Effector memory CD8-positive, alpha-beta T cell (primary cell): Measurements from ENCODE around the gene LRRC75A.
A peak's percentile ranks its signal among the peaks of the same experiment; 100 is the strongest.
"Not testable (repeated sequence)": the region's sequence is repeated elsewhere in the genome, so short reads cannot be mapped to it uniquely, and the experiment has no call there.

Experiments
- ATAC-seq: fragments of 150-1000 bp; cut with Tn5 transposase; replicated peaks from 2 replicates; pipeline ENCODE4 v1.10.0; 2021; ENCODE audit warnings: mild to moderate bottlenecking, moderate library complexity
- DNase-seq, 3 experiments: peaks; one replicate each; pipeline ENCODE4 v3.0.0; 2021
- H3K27ac Mint-ChIP-seq, 2 donors: one replicate each; pipeline ENCODE4 v1.8.0; 2022; ENCODE audit warnings: mild to moderate bottlenecking in 2 of 2, mixed read lengths in 2 of 2, moderate library complexity in 2 of 2
- H3K27me3 Mint-ChIP-seq, 2 donors: one replicate each; pipeline ENCODE4 v1.8.0; 2022; ENCODE audit warnings: mixed read lengths in 2 of 2
- H3K36me3 Mint-ChIP-seq: one replicate; pipeline ENCODE4 v1.8.0; 2022; ENCODE audit warnings: mild to moderate bottlenecking, moderate library complexity, mixed read lengths; ENCODE audit not compliant: insufficient read depth
- H3K4me1 Mint-ChIP-seq, 2 donors: one replicate each; pipeline ENCODE4 v1.8.0; 2022; ENCODE audit warnings: low read depth in 2 of 2, mixed read lengths in 2 of 2
- H3K4me3 Mint-ChIP-seq, 2 donors: one replicate each; pipeline ENCODE4 v1.8.0; 2022; ENCODE audit warnings: mild to moderate bottlenecking in 2 of 2, mixed read lengths in 2 of 2, moderate library complexity in 2 of 2
- H3K9me3 Mint-ChIP-seq, 2 donors: one replicate each; pipeline ENCODE4 v1.8.0; 2022; ENCODE audit warnings: mixed read lengths in 2 of 2

Gene LRRC75A

DNA sequence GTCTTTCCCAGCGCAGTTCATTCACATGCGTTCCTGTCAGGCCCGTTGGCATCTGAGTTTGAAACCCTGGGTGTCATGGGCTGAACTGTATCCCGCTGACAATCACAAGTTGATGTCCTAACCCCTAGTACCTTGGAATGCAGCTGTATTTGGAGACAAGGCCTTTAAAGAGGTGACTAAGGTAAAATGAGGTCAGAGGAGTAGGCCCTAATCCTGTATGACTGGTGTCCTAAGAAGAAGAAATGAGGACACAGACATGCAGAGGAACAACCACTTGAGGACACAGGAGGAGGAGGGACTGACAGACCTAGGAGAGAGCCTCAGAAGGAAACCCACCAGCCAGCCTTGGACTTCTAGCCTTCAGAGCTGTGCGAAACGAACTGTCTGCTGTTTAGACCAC is 43.5 kb downstream of the LRRC75A start:
- ATAC-seq (no peak), DNase-seq (no peak)
- peaks cover 31% of the 10 kb centered on the region for H3K36me3 Mint-ChIP-seq
- H3K4me1 Mint-ChIP-seq, result peaks cover 8 to 15% of the 10 kb centered on the region in 2 donors
- no peaks in the 10 kb centered on the region for H3K27me3 Mint-ChIP-seq
- H3K27ac Mint-ChIP-seq, result no peak overlapping the region
- H3K9me3 Mint-ChIP-seq, result no peaks in the 10 kb centered on the region
- H3K4me3 Mint-ChIP-seq, result no peak overlapping the region

DNA sequence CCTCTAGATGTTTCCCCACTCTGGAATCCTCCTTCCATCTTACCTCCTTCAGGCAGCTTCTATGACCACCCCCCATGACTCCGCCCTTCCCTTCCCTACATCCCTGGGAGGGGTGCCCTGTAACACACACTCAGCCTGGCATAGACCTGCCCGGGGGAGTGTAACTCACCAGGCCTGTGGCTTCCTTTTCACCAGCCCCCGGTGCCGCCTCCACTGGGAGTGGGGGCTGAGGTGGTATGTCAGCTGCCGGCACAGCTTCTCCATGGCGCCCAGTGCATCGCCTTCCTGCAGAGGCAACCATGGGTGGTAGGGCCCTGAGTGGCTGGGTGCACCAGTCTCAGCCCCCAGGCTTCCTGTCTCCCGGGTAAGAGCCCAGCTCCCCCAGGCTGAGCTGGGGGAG is 44.3 kb downstream of the LRRC75A start:
- peak overlapping the region in 1 of 2 donors; percentile 53 for H3K27ac Mint-ChIP-seq

DNA sequence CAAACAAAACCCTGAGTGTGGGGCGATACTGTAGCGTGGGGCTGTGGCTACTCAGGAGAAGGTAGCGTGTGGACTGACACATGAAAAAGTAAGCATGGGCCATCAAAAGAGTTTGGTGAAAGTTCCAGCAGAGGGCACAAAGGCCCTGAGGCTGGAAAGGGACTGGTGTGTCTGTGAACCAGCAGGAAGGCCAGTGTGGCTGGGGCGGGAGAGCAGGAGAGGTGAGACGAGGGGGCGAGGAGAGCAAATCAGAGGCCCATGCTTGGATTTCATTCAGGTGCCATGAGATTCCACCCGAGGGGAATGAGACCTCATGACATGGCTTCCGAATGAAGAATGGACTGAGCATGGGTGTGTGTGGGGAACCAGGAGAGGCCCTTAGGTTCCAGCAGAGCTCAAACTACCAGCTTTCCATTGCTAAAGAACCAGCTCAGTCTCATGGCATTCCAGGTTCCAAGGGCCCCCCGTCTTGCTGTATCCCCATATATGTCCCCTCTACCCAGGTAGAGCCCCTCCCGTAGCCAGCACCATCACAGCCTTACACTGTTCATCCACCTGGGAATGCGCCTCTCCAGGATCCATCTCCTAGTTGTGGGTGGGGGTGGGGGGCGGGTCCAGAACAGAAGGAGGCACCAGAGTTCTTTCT is 45.5 kb downstream of the LRRC75A start:
- ATAC-seq, result no peak
- Mint-ChIP-seq H3K27ac (peak overlapping the region; percentile 15 to 85), H3K4me3 (no peak overlapping the region), H3K27me3 (no peaks in the 10 kb centered on the region), H3K4me1 (peaks cover 20 to 24% of the 10 kb centered on the region in 2 donors), H3K9me3 (no peaks in the 10 kb centered on the region), H3K36me3 (peaks cover 33% of the 10 kb centered on the region)
- DNase-seq, result no peak

More for the DNA sequence above, 44.3 kb downstream of the LRRC75A start:
- Mint-ChIP-seq H3K4me1 (peaks cover 8 to 15% of the 10 kb centered on the region in 2 donors), H3K4me3 (no peak overlapping the region), H3K9me3 (no peaks in the 10 kb centered on the region), H3K27me3 (no peaks in the 10 kb centered on the region), H3K36me3 (peaks cover 25% of the 10 kb centered on the region)
- DNase-seq (no peak), ATAC-seq (no peak)

DNA sequence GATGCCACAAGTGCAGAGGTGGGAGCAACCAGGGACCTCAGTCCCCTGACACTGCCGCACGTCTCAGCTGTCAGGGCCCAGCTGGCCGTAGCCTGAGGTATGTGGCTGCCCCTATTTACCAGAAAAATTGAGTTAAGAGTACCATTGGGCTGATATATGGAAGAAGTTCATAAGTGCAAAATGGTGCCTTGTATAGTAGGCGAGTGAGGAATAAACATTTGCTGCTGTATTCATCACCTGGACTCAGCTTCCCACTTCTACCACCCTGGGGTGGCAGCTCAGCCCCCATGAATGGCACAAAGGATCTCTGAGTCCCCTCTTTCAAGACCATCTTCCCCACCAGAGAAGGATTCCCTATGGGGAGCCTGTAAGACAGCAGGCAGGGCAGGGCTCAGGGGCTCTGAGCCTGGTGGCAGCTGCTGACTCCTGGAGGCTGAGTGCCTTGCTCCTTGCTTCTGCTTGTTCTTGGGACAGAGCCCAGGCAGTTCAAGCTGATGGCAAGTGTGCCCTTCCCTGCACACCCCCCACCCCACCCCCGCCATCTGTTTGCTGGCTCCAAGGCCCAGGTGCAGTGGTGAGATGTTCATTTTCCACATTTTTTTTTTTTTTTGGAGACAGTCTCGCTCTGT is 47.6 kb downstream of the LRRC75A start:
- no peak for ATAC-seq
- H3K9me3 Mint-ChIP-seq, result no peaks in the 10 kb centered on the region
- DNase-seq, result no peak
- H3K36me3 Mint-ChIP-seq, result peaks cover 54% of the 10 kb centered on the region
- no peak overlapping the region for H3K4me3 Mint-ChIP-seq
- H3K4me1 Mint-ChIP-seq, result peaks cover 33 to 37% of the 10 kb centered on the region in 2 donors
- H3K27ac Mint-ChIP-seq, result peak overlapping the region in 1 of 2 donors; percentile 99
- no peaks in the 10 kb centered on the region for H3K27me3 Mint-ChIP-seq

DNA sequence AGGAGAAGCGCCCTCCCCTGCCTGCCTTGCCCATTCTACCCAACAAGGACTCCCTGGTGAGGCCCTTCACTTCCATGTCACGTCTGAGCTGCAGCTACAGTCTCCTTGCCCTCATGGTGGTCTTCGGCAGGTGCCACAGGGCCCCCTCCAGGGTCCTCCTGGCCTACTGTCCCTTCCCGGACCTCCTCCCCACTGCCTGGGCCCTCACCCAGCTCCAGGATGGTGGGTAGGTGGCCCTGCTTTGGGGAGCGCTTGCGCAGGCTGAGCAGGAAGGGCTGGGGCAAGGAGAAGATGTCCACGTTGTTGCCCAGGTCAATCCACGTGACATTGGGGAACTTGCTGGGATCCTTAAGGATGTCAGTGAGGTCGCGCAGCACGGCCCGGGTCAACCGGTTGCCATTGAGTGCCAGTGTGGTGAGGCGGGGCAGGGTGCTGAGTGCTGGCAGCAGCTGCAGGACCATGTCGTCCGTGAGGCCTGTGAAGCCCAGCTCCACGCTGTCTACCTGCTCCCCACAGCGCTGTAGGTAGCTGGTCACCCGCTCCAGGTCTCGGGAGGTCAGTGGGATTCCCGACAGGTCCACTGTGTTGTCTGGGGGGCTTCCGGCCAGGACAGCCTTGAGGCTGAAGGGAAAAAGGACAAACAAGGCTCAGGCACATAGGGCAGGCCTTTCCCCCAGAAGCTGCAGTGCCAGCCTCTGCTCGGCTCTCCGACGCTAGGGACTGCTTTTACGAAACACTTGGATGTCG is 48.3 kb downstream of the LRRC75A start:
- ATAC-seq, result no peak

DNA sequence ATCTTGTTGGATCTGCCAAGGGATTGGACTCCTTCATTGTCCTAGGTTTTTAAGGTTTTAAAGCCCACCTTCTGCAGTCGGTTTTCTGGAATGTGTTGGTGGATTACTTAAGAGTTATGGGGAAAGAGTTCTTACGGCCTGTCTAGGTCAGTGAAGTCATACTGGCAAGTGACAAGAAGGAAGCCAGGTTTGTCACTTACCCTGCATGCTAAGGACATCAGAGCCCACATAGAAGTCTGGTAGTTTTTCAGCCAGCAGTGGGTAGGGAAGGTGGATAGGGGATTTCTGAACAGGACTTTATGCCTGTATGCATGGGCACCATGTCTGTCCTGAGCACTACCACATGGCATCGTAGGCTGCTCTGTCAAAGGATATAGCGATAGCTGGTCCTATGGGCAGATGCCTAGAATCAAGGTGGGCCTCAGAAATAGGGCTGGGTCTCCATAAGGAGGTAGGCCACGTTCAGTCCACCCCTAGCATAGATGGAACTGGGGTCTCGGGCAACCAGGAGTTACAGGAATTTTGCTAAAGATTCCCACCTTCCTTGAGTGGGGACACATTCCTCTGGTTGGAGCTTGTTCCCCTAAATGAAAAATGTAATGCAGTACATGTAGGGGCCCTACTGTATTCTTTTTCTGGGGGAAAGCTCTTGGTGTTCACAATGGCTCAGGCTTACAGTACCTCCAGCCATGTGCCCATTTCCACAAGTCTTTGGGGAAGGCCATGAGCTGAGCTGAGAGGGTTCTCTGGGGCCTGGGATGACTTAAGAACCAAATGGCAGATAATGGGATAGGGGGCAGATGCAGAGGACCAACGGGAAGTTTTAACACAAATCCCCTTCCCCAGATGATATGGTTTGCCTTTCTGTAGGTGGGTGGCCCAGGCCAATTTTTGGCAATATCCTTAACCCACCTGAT is 49.1 kb downstream of the LRRC75A start:
- no peaks in the 10 kb centered on the region for H3K9me3 Mint-ChIP-seq
- peaks cover 68% of the 10 kb centered on the region for H3K36me3 Mint-ChIP-seq
- ATAC-seq (no peak), DNase-seq (no peak)
- H3K4me3 Mint-ChIP-seq, result no peak overlapping the region
- no peaks in the 10 kb centered on the region for H3K27me3 Mint-ChIP-seq
- H3K4me1 Mint-ChIP-seq, result peaks cover 43 to 48% of the 10 kb centered on the region in 2 donors
- peak overlapping the region; percentile 74 to 99 for H3K27ac Mint-ChIP-seq

More for the DNA sequence above, 48.3 kb downstream of the LRRC75A start:
- Mint-ChIP-seq H3K9me3 (no peaks in the 10 kb centered on the region), H3K36me3 (peaks cover 61% of the 10 kb centered on the region), H3K27ac (peak overlapping the region in 1 of 2 donors; percentile 99), H3K27me3 (no peaks in the 10 kb centered on the region), H3K4me3 (no peak overlapping the region), H3K4me1 (peaks cover 36 to 44% of the 10 kb centered on the region in 2 donors)
- DNase-seq, result no peak

DNA sequence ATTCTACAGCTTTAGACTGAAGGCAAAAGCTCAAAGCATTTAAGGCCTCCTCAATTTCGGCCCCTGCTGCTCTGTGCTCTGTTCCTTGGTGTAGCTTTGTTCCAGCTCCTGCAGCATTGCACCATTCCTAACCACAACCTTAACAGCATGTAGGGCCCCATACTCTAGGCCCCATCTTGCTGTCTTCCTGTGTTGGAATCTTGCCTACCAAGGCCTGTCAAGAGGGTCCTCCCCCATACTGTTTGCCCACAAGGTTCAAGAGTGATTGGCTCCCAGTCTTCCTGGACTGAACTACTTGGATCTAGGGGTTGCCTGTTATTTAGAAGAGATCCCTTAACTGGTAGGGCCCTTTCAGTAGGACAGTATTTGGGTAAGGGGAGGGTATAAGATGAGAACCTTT is 49.9 kb downstream of the LRRC75A start:
- Mint-ChIP-seq H3K27ac (peak overlapping the region; percentile 74 to 99), H3K36me3 (peaks cover 66% of the 10 kb centered on the region), H3K4me3 (peak overlapping the region; percentile 53 to 98), H3K4me1 (peaks cover 45 to 53% of the 10 kb centered on the region in 2 donors), H3K9me3 (no peaks in the 10 kb centered on the region), H3K27me3 (no peaks in the 10 kb centered on the region)
- DNase-seq (no peak), ATAC-seq (no peak)

DNA sequence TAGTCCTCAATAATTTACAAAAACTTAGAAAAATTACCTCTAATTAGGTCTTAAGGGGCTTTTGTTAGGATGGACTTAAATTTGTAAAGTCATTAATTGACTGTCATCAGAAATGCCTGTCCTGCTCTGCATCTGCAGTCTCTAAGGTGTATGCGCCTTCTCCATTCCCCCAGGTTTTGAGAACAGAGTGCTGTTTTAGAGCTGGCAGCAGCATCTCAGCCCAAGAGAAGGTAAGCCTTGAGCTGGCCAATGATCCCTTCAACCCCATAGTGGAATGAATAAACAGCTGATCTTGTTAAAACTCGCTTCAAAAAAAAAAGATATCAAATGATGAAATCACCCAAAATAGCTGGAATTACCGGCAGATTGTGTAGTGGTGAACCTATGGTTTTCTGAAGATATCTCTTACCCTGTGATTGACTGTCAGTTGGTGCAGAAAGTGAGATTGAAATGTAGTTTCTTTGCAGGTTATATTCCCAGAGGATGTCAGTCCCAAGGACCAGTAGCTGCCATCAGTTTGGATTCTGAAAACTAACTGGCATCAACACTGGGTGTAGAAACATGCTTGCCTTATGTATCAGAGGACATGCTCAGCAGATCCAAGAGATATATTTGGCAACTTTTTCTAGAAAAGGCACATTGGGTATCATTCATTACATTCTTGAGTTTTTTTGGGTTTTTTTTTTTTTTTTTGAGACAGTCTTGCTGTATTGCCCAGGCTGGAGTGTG is 50.9 kb downstream of the LRRC75A start:
- H3K4me1 Mint-ChIP-seq, result peaks cover 49 to 59% of the 10 kb centered on the region in 2 donors
- no peaks in the 10 kb centered on the region for H3K27me3 Mint-ChIP-seq
- H3K4me3 Mint-ChIP-seq, result peak overlapping the region; percentile 98 to 99
- ATAC-seq, result no peak
- H3K36me3 Mint-ChIP-seq, result peaks cover 62% of the 10 kb centered on the region
- no peaks in the 10 kb centered on the region for H3K9me3 Mint-ChIP-seq
- DNase-seq, result no peak
- peak overlapping the region; percentile 99 for H3K27ac Mint-ChIP-seq

DNA sequence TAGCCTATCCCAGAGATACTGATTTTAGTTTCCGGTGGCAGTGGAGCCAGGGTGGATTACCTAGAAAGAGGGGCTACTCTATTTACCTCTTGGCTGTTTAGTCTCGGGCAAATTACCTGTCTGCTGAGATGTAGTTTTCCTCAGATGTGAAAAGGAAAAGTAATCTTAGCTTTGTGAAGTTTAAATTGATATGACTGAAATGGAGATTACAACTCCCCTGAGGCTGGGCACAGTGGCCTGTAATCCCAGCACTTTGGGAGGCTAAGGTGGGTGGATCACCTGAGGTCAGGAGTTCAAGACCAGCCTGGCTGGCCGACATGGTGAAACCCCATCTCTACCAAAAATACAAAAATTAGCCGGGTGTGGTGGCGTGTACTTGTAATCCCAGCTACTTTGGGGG is 51.6 kb downstream of the LRRC75A start:
- not testable (repeated sequence) for DNase-seq, H3K27me3 Mint-ChIP-seq, H3K9me3 Mint-ChIP-seq, ATAC-seq
- H3K36me3 Mint-ChIP-seq, result peaks cover 62% of the 10 kb centered on the region
- H3K4me3 Mint-ChIP-seq, result peak overlapping the region; percentile 98 to 99
- peaks cover 53 to 64% of the 10 kb centered on the region in 2 donors for H3K4me1 Mint-ChIP-seq
- peak overlapping the region; percentile 99 for H3K27ac Mint-ChIP-seq

DNA sequence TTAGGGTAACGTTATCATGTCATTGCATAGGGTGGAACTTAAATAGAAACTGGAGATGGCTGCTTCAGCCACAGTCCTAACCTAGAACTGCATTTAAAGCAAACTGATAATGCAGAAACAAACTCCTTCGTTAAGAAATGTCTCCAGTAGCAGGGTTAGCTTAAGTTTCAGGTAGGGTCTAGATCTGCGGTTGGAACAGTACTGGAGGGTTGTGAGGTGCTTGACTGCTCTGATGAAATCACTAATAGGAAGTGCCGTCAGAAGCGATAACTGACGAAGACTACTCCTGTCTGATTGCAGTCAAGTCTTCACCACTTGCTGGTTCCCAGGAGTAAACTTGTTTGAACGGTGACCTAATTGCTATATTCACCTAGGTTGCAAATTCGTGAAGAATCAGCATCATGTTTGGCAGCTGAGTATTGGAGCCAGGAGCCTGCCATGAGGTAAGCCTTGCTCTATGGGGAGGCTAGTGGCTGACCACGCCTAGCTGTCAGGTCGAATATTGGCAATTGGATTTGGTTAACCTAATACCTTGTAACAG is 52.1 kb downstream of the LRRC75A start:
- H3K27ac Mint-ChIP-seq, result peak overlapping the region; percentile 99
- H3K27me3 Mint-ChIP-seq, result no peaks in the 10 kb centered on the region
- H3K9me3 Mint-ChIP-seq, result no peaks in the 10 kb centered on the region
- peaks cover 64% of the 10 kb centered on the region for H3K36me3 Mint-ChIP-seq
- peak; percentile 39 to 50 (median 40) for DNase-seq
- H3K4me3 Mint-ChIP-seq, result peak overlapping the region; percentile 98 to 99
- H3K4me1 Mint-ChIP-seq, result peaks cover 58 to 66% of the 10 kb centered on the region in 2 donors
- peak; percentile 44 for ATAC-seq

DNA sequence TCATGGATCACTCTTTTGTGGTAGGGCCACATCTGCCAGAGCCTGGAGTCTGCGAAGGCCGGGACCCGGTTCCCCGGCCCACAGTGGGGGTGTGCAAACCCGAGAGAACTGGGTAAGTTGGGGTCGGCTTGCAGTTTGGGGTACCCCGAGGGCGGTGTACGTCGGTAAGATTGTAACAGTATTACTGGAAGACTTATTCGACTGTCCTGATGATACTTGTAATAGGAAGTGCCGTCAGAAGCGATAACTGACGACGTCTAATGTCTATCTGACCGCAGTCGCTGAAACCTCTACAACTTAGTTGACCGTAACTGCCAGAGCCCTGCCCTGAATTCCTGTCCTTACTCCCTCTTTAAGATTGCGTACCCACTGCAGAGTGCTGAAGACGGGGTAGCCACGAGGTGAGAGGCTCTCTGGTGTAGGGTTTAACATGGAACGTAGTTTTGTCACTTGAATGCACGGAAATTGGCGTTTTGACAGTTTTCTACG is 52.6 kb downstream of the LRRC75A start:
- ATAC-seq, result peak; percentile 20
- DNase-seq, result peak; percentile 27 to 52 (median 33)
- H3K4me1 Mint-ChIP-seq, result peaks cover 58 to 66% of the 10 kb centered on the region in 2 donors

More for the DNA sequence above, 52.6 kb downstream of the LRRC75A start:
- no peaks in the 10 kb centered on the region for H3K27me3 Mint-ChIP-seq
- H3K36me3 Mint-ChIP-seq, result peaks cover 60% of the 10 kb centered on the region
- H3K9me3 Mint-ChIP-seq, result no peaks in the 10 kb centered on the region
- peak overlapping the region; percentile 98 to 99 for H3K4me3 Mint-ChIP-seq
- H3K27ac Mint-ChIP-seq, result peak overlapping the region; percentile 99
